ENCODE data around the gene SELENBP1. TPM values are rescaled to one million over a fixed set of nuclear protein-coding genes. Genes with fewer than 3 reads are reported as not detected.

Gene SELENBP1
- total RNA-seq, 5 donors from 2014 or later (not counting 1 experiment from before 2014, with no cell fraction given): 0.72 to 1.2 (median 0.93) TPM; not detected in 2

GRCh38 chr1:151370211-151370911, 2.1 kb downstream of the SELENBP1 start:
- ChIA-PET POLR2A (interaction anchor here in 1 of 2 donors (0.6 kb wide), 1 partner anchor 48 kb away, joined by 6 read pairs; no protein-coding TSS in a partner anchor), CTCF (no interaction called here)
- Mint-ChIP-seq H3K4me1 (no peaks in the 10 kb centered on the region), H3K9me3 (no peaks in the 10 kb centered on the region), H3K36me3 (no peaks in the 10 kb centered on the region), H3K27me3 (no peaks in the 10 kb centered on the region), H3K4me3 (no peak overlapping the region), H3K27ac (no peak overlapping the region)
- Histone ChIP-seq H3K4me3 (ENCODE audit: control insufficient read depth in 1 of 2, extremely low read depth in 1 of 2, low read length in 1 of 2) (no peak overlapping the region), H3K9me3 (no peaks in the 10 kb centered on the region), H3K4me1 (ENCODE audit: control insufficient read depth in 1 of 2, extremely low read depth in 1 of 2, insufficient read depth in 2 of 2, low read length in 2 of 2) (no peaks in the 10 kb centered on the region), H3K27me3 (replicated peaks in 1 of 2; ENCODE audit: control insufficient read depth in 2 of 2, extremely low read depth in 1 of 2, insufficient read depth in 2 of 2, low read length in 1 of 2) (peaks cover 0 to 7% of the 10 kb centered on the region in 2 experiments), H3K36me3 (ENCODE audit: control insufficient read depth in 2 of 2, extremely low read depth in 1 of 2, insufficient read depth in 1 of 2, low read length in 1 of 2) (no peaks in the 10 kb centered on the region), H3K27ac (ENCODE audit: low read length) (no peak overlapping the region)
- WGBS (ENCODE audit: insufficient coverage): 93% methylated on average over 3 of the region's 6 CpGs
- DNase-seq (no peak), ATAC-seq (replicated peaks in 1 of 4) (no peak)

GRCh38 chr1:151369621-151370048, 2.9 kb downstream of the SELENBP1 start:
- H3K4me1 Mint-ChIP-seq: no peaks in the 10 kb centered on the region
- no peaks in the 10 kb centered on the region for H3K27me3 Mint-ChIP-seq
- no peak for DNase-seq
- ChIA-PET CTCF (no interaction called here), POLR2A (interaction anchor here in 1 of 2 donors (0.6 kb wide), 1 partner anchor 49 kb away, joined by 6 read pairs; no protein-coding TSS in a partner anchor)
- WGBS (ENCODE audit: insufficient coverage): 90% methylated on average over 11 of the region's 15 CpGs
- no peaks in the 10 kb centered on the region for H3K4me1 ChIP-seq (ENCODE audit: control insufficient read depth in 1 of 2, extremely low read depth in 1 of 2, insufficient read depth in 2 of 2, low read length in 2 of 2)
- no peak overlapping the region for H3K27ac ChIP-seq (ENCODE audit: low read length)
- peaks cover 0 to 13% of the 10 kb centered on the region in 2 experiments for H3K27me3 ChIP-seq (replicated peaks in 1 of 2; ENCODE audit: control insufficient read depth in 2 of 2, extremely low read depth in 1 of 2, insufficient read depth in 2 of 2, low read length in 1 of 2)
- no peak overlapping the region for H3K4me3 ChIP-seq (ENCODE audit: control insufficient read depth in 1 of 2, extremely low read depth in 1 of 2, low read length in 1 of 2)
- ATAC-seq (replicated peaks in 1 of 4): no peak
- H3K36me3 ChIP-seq (ENCODE audit: control insufficient read depth in 2 of 2, extremely low read depth in 1 of 2, insufficient read depth in 1 of 2, low read length in 1 of 2): no peaks in the 10 kb centered on the region
- no peak overlapping the region for H3K27ac Mint-ChIP-seq
- H3K36me3 Mint-ChIP-seq: no peaks in the 10 kb centered on the region
- no peak overlapping the region for H3K4me3 Mint-ChIP-seq
- H3K9me3 ChIP-seq: no peaks in the 10 kb centered on the region
- H3K9me3 Mint-ChIP-seq: no peaks in the 10 kb centered on the region

- Mint-ChIP-seq H3K4me1 (no peaks in the 10 kb centered on the region), H3K27me3 (no peaks in the 10 kb centered on the region), H3K9me3 (no peaks in the 10 kb centered on the region), H3K4me3 (no peak overlapping the region), H3K36me3 (no peaks in the 10 kb centered on the region), H3K27ac (no peak overlapping the region)
- WGBS (ENCODE audit: insufficient coverage): 83% methylated on average over 3 of the region's 7 CpGs
- CTCF ChIA-PET: no interaction called here
- DNase-seq (no peak), ATAC-seq (replicated peaks in 1 of 4) (no peak)
- H3K9me3 ChIP-seq: no peaks in the 10 kb centered on the region
- no peak overlapping the region for H3K27ac ChIP-seq (ENCODE audit: low read length)
- peaks cover 0 to 16% of the 10 kb centered on the region in 2 experiments for H3K27me3 ChIP-seq (replicated peaks in 1 of 2; ENCODE audit: control insufficient read depth in 2 of 2, extremely low read depth in 1 of 2, insufficient read depth in 2 of 2, low read length in 1 of 2)
- POLR2A ChIA-PET: no interaction called here
- H3K36me3 ChIP-seq (ENCODE audit: control insufficient read depth in 2 of 2, extremely low read depth in 1 of 2, insufficient read depth in 1 of 2, low read length in 1 of 2): no peaks in the 10 kb centered on the region
- no peaks in the 10 kb centered on the region for H3K4me1 ChIP-seq (ENCODE audit: control insufficient read depth in 1 of 2, extremely low read depth in 1 of 2, insufficient read depth in 2 of 2, low read length in 2 of 2)
- H3K4me3 ChIP-seq (ENCODE audit: control insufficient read depth in 1 of 2, extremely low read depth in 1 of 2, low read length in 1 of 2): no peak overlapping the region
Observed at GRCh38 chr1:151369302-151369610, 3.2 kb downstream of the SELENBP1 start.

- Mint-ChIP-seq H3K4me1 (no peaks in the 10 kb centered on the region), H3K27ac (no peak overlapping the region), H3K9me3 (peaks cover 0 to under 1% (median 0%) of the 10 kb centered on the region in 3 donors), H3K27me3 (no peaks in the 10 kb centered on the region), H3K36me3 (no peaks in the 10 kb centered on the region), H3K4me3 (no peak overlapping the region)
- CTCF ChIA-PET: no interaction called here
- no peak for DNase-seq
- WGBS (ENCODE audit: insufficient coverage): 90% methylated on average over 17 of the region's 20 CpGs
- no peak overlapping the region for H3K27ac ChIP-seq (ENCODE audit: low read length)
- H3K4me1 ChIP-seq (ENCODE audit: control insufficient read depth in 1 of 2, extremely low read depth in 1 of 2, insufficient read depth in 2 of 2, low read length in 2 of 2): no peaks in the 10 kb centered on the region
- H3K9me3 ChIP-seq: no peaks in the 10 kb centered on the region
- no peak for ATAC-seq (replicated peaks in 1 of 4)
- H3K4me3 ChIP-seq (ENCODE audit: control insufficient read depth in 1 of 2, extremely low read depth in 1 of 2, low read length in 1 of 2): no peak overlapping the region
- H3K27me3 ChIP-seq (replicated peaks in 1 of 2; ENCODE audit: control insufficient read depth in 2 of 2, extremely low read depth in 1 of 2, insufficient read depth in 2 of 2, low read length in 1 of 2): peaks cover 0 to 17% of the 10 kb centered on the region in 2 experiments
- POLR2A ChIA-PET: no interaction called here
- H3K36me3 ChIP-seq (ENCODE audit: control insufficient read depth in 2 of 2, extremely low read depth in 1 of 2, insufficient read depth in 1 of 2, low read length in 1 of 2): no peaks in the 10 kb centered on the region
Observed at GRCh38 chr1:151368393-151369301, 3.9 kb downstream of the SELENBP1 start.

GRCh38 chr1:151367658-151368392, 4.7 kb downstream of the SELENBP1 start:
- no peak for DNase-seq
- WGBS (ENCODE audit: insufficient coverage): no CpG with 5 or more reads among the region's 8 CpGs
- Mint-ChIP-seq H3K4me1 (no peaks in the 10 kb centered on the region), H3K9me3 (peaks cover 0 to 9% (median 0%) of the 10 kb centered on the region in 3 donors), H3K27me3 (no peaks in the 10 kb centered on the region), H3K36me3 (peaks cover 3% of the 10 kb centered on the region), H3K27ac (no peak overlapping the region), H3K4me3 (no peak overlapping the region)
- no peaks in the 10 kb centered on the region for H3K9me3 ChIP-seq
- no peaks in the 10 kb centered on the region for H3K4me1 ChIP-seq (ENCODE audit: control insufficient read depth in 1 of 2, extremely low read depth in 1 of 2, insufficient read depth in 2 of 2, low read length in 2 of 2)
- no peaks in the 10 kb centered on the region for H3K36me3 ChIP-seq (ENCODE audit: control insufficient read depth in 2 of 2, extremely low read depth in 1 of 2, insufficient read depth in 1 of 2, low read length in 1 of 2)
- ATAC-seq (replicated peaks in 1 of 4): no peak
- H3K27me3 ChIP-seq (replicated peaks in 1 of 2; ENCODE audit: control insufficient read depth in 2 of 2, extremely low read depth in 1 of 2, insufficient read depth in 2 of 2, low read length in 1 of 2): peaks cover 0 to 18% of the 10 kb centered on the region in 2 experiments
- ChIA-PET CTCF (no interaction called here), POLR2A (interaction anchor here in 1 of 2 donors (0.7 kb wide), 1 partner anchor 17 kb away, joined by 3 read pairs; no protein-coding TSS in a partner anchor)
- no peak overlapping the region for H3K4me3 ChIP-seq (ENCODE audit: control insufficient read depth in 1 of 2, extremely low read depth in 1 of 2, low read length in 1 of 2)
- H3K27ac ChIP-seq (ENCODE audit: low read length): no peak overlapping the region

GRCh38 chr1:151364996-151365395, 7.5 kb downstream of the SELENBP1 start:
- H3K27ac Mint-ChIP-seq: no peak overlapping the region
- Histone ChIP-seq H3K36me3 (ENCODE audit: control insufficient read depth in 2 of 2, extremely low read depth in 1 of 2, insufficient read depth in 1 of 2, low read length in 1 of 2) (no peaks in the 10 kb centered on the region), H3K27me3 (replicated peaks in 1 of 2; ENCODE audit: control insufficient read depth in 2 of 2, extremely low read depth in 1 of 2, insufficient read depth in 2 of 2, low read length in 1 of 2) (peaks cover 0 to 17% of the 10 kb centered on the region in 2 experiments), H3K4me1 (ENCODE audit: control insufficient read depth in 1 of 2, extremely low read depth in 1 of 2, insufficient read depth in 2 of 2, low read length in 2 of 2) (no peaks in the 10 kb centered on the region), H3K9me3 (no peaks in the 10 kb centered on the region), H3K4me3 (ENCODE audit: control insufficient read depth in 1 of 2, extremely low read depth in 1 of 2, low read length in 1 of 2) (no peak overlapping the region), H3K27ac (ENCODE audit: low read length) (no peak overlapping the region)
- no peaks in the 10 kb centered on the region for H3K4me1 Mint-ChIP-seq
- WGBS (ENCODE audit: insufficient coverage): 100% methylated on average over 1 of the region's 4 CpGs
- ATAC-seq (replicated peaks in 1 of 4) (no peak), DNase-seq (no peak)
- peaks cover 0 to 19% (median 0%) of the 10 kb centered on the region in 3 donors for H3K9me3 Mint-ChIP-seq
- H3K4me3 Mint-ChIP-seq: no peak overlapping the region
- ChIA-PET POLR2A (no interaction called here), CTCF (no interaction called here)
- peaks cover 3% of the 10 kb centered on the region for H3K36me3 Mint-ChIP-seq
- H3K27me3 Mint-ChIP-seq: no peaks in the 10 kb centered on the region

All from T-cell (primary cell).